HG03060 (cell line): ENCODE results near the gene PTPRD.
A peak's percentile ranks its signal among the peaks of the same experiment; 100 is the strongest.

Experiments
- ATAC-seq: cut with Tn5 transposase; IDR thresholded peaks from one replicate; pipeline ENCODE4 v1.9.1; 2021; ENCODE audit warnings: low read depth, moderate number of reproducible peaks; ENCODE audit not compliant: unreplicated experiment

The PTPRD gene

GRCh38 chr9:9674461-9674860 is 938.3 kb downstream of the PTPRD start:
- ATAC-seq: no peak

- no peak for ATAC-seq
These were observed 942.3 kb downstream of the PTPRD start for GRCh38 chr9:9670454-9670853.

GRCh38 chr9:9645006-9645405 is 967.8 kb downstream of the PTPRD start:
- no peak for ATAC-seq

- peak; percentile 70 for ATAC-seq
These were observed 981.5 kb downstream of the PTPRD start for GRCh38 chr9:9631284-9631683.

- no peak for ATAC-seq
These were observed 987.6 kb downstream of the PTPRD start for GRCh38 chr9:9625248-9625647.

GRCh38 chr9:9623506-9623905 is 989.3 kb downstream of the PTPRD start:
- ATAC-seq: no peak

GRCh38 chr9:9621355-9621940 is 991.4 kb downstream of the PTPRD start:
- ATAC-seq: no peak

GRCh38 chr9:9620736-9621135 is 992.1 kb downstream of the PTPRD start:
- ATAC-seq: no peak

GRCh38 chr9:9615086-9615485 is 997.7 kb downstream of the PTPRD start:
- no peak for ATAC-seq

- ATAC-seq: no peak
These were observed 998.2 kb downstream of the PTPRD start for GRCh38 chr9:9614607-9615006.

GRCh38 chr9:9612755-9613154 is 1000.0 kb downstream of the PTPRD start:
- no peak for ATAC-seq

GRCh38 chr9:9612270-9612669 is 1000.5 kb downstream of the PTPRD start:
- ATAC-seq: no peak

- ATAC-seq: no peak
These were observed 1007.1 kb downstream of the PTPRD start for GRCh38 chr9:9605681-9606080.

- ATAC-seq: no peak
These were observed 1009.5 kb downstream of the PTPRD start for GRCh38 chr9:9603345-9603744.

- no peak for ATAC-seq
These were observed 1014.1 kb downstream of the PTPRD start for GRCh38 chr9:9598723-9599122.

- ATAC-seq: no peak
These were observed 1020.7 kb downstream of the PTPRD start for GRCh38 chr9:9592104-9592503.

- ATAC-seq: no peak
These were observed 1026.9 kb downstream of the PTPRD start for GRCh38 chr9:9585920-9586319.

GRCh38 chr9:9574080-9574479 is 1038.7 kb downstream of the PTPRD start:
- ATAC-seq: no peak

- no peak for ATAC-seq
These were observed 1047.1 kb downstream of the PTPRD start for GRCh38 chr9:9565700-9566099.

GRCh38 chr9:9563817-9564216 is 1049.0 kb downstream of the PTPRD start:
- no peak for ATAC-seq

GRCh38 chr9:9560382-9561035 is 1052.3 kb downstream of the PTPRD start:
- no peak for ATAC-seq

- ATAC-seq: no peak
These were observed 1053.9 kb downstream of the PTPRD start for GRCh38 chr9:9558907-9559306.
